GM23338 (cell line): ENCODE data around the gene VPS52. TPM values are rescaled to one million over a fixed set of nuclear protein-coding genes. Genes with fewer than 3 reads are reported as not detected.

ENCODE experiments used
- ATAC-seq: fragments of 200-7000 bp; cut with Tn5 transposase; 3 replicates; pipeline ENCODE4 v1.9.1; 2020
- DNase-seq: peaks from one replicate; pipeline ENCODE4 v3.0.0-alpha.2; 2015; ENCODE audit warnings: low spot score
- H2AFZ ChIP-seq: fragments of 200-600 bp; sonication (generic); 2 replicates; pipeline ENCODE4 v1.8.0; 2016; ENCODE audit warnings: antibody characterized with exemption, mild to moderate bottlenecking, moderate library complexity
- H3F3A ChIP-seq: fragments of 200-600 bp; sonication (generic); replicated peaks from 2 replicates; pipeline ENCODE4 v1.8.0; 2017; ENCODE audit warnings: antibody characterized with exemption, mixed run types, low read depth
- H3K27ac ChIP-seq: fragments of 200-600 bp; sonication (generic); 2 replicates; pipeline ENCODE4 v1.6.1; 2016; ENCODE audit warnings: low read depth
- H3K27me3 ChIP-seq: fragments of 200-600 bp; sonication (generic); 2 replicates; pipeline ENCODE4 v1.8.0; 2016; ENCODE audit warnings: mild to moderate bottlenecking, mixed run types, moderate library complexity; ENCODE audit not compliant: insufficient read depth
- H3K36me3 ChIP-seq: fragments of 200-600 bp; sonication (generic); 2 replicates; pipeline ENCODE4 v1.8.0; 2016; ENCODE audit warnings: mild to moderate bottlenecking; ENCODE audit not compliant: insufficient read depth
- H3K4me1 ChIP-seq: fragments of 200-600 bp; sonication (generic); 2 replicates; pipeline ENCODE4 v1.8.0; 2016; ENCODE audit warnings: mild to moderate bottlenecking, moderate library complexity; ENCODE audit not compliant: insufficient read depth
- H3K4me2 ChIP-seq: fragments of 200-600 bp; sonication (generic); 2 replicates; pipeline ENCODE4 v1.7.1; 2017; ENCODE audit warnings: mixed run types
- H3K4me3 ChIP-seq: fragments of 200-600 bp; sonication (generic); 2 replicates; pipeline ENCODE4 v1.6.1; 2016; ENCODE audit warnings: mixed run types
- H3K79me2 ChIP-seq: fragments of 200-600 bp; sonication (generic); replicated peaks from 2 replicates; pipeline ENCODE4 v1.8.0; 2017; ENCODE audit warnings: mild to moderate bottlenecking; ENCODE audit not compliant: insufficient read depth
- H3K9me2 ChIP-seq: fragments of 200-600 bp; sonication (generic); 2 replicates; pipeline ENCODE4 v1.8.0; 2017; ENCODE audit not compliant: insufficient read depth
- H4K20me1 ChIP-seq: fragments of 200-600 bp; sonication (generic); replicated peaks from 2 replicates; pipeline ENCODE4 v1.8.0; 2017; ENCODE audit warnings: mild to moderate bottlenecking; ENCODE audit not compliant: insufficient read depth
- H3K27ac Mint-ChIP-seq: 2 replicates; pipeline ENCODE4 v1.8.0; 2020; ENCODE audit warnings: inconsistent platforms, mild to moderate bottlenecking, moderate library complexity, mixed read lengths
- H3K27me3 Mint-ChIP-seq: 3 replicates; pipeline ENCODE4 v1.8.0; 2022; ENCODE audit warnings: low read depth, mild to moderate bottlenecking, moderate library complexity, mixed read lengths, inconsistent platforms; ENCODE audit not compliant: insufficient read depth, poor library complexity
- H3K36me3 Mint-ChIP-seq: 3 replicates; pipeline ENCODE4 v1.8.0; 2021; ENCODE audit warnings: low read depth, mild to moderate bottlenecking, inconsistent platforms, moderate library complexity, mixed read lengths
- H3K4me1 Mint-ChIP-seq: 3 replicates; pipeline ENCODE4 v1.8.0; 2020; ENCODE audit warnings: mild to moderate bottlenecking, inconsistent platforms, mixed read lengths
- H3K4me3 Mint-ChIP-seq: 3 replicates; pipeline ENCODE4 v1.8.0; 2021; ENCODE audit warnings: moderate library complexity, mild to moderate bottlenecking, inconsistent platforms, mixed read lengths
- H3K9me3 Mint-ChIP-seq: 3 replicates; pipeline ENCODE4 v1.8.0; 2020; ENCODE audit warnings: moderate library complexity, mild to moderate bottlenecking, inconsistent platforms, mixed read lengths
- CREB1 ChIP-seq: fragments of 250-450 bp; sonication (Bioruptor Pico); IDR thresholded peaks from 2 replicates; pipeline ENCODE4 v1.5.0; 2020; ENCODE audit warnings: low read depth, mild to moderate bottlenecking, moderate library complexity
- JUNB ChIP-seq: IDR thresholded peaks from one replicate; pipeline ENCODE4 v1.6.1; 2016; ENCODE audit warnings: antibody characterized with exemption; ENCODE audit not compliant: unreplicated experiment
- NANOG ChIP-seq: IDR thresholded peaks from 2 replicates; pipeline ENCODE4 v1.6.1; 2016; ENCODE audit warnings: antibody characterized with exemption, borderline replicate concordance
- POLR2AphosphoS5 ChIP-seq: IDR thresholded peaks from 2 replicates; pipeline ENCODE4 v1.6.1; 2016; ENCODE audit warnings: antibody characterized with exemption, low read depth
- STAT1 ChIP-seq: IDR thresholded peaks from one replicate; pipeline ENCODE4 v1.6.1; 2016; ENCODE audit warnings: antibody characterized with exemption; ENCODE audit not compliant: unreplicated experiment
- ZNF331 ChIP-seq: fragments of 250-450 bp; sonication (Bioruptor Pico); IDR thresholded peaks from 2 replicates; pipeline ENCODE4 v1.5.0; 2020; ENCODE audit warnings: low read depth, mild to moderate bottlenecking, moderate library complexity
- polyA plus RNA-seq: library from polyadenylated mRNA; unstranded; fragments of >200 nt; fragmentation: Nextera tagmentation; extraction: Ambion mirVana; gene quantifications from 2 replicates; pipeline ENCODE4 v1.2.1, GENCODE V29; 2016
- total RNA-seq: library from RNA; depleted of rRNA; stranded (reverse); fragments of >200 nt; shearing (Covaris generic); gene quantifications from 2 replicates; pipeline ENCODE4 v1.2.3, GENCODE V29; 2014
- TF ChIP-seq, protein P1 (sequence below), 2 experiments: fragments of 200-600 bp in 1 of 2; sonication (generic) in 1 of 2; conservative IDR thresholded peaks; 2 replicates each; pipeline versions ENCODE4 v1.5.1 to v1.6.1; 2016 to 2017; ENCODE audit warnings: antibody characterized with exemption in 2 of 2, low read depth in 2 of 2, mild to moderate bottlenecking in 2 of 2, moderate library complexity in 1 of 2
- TF ChIP-seq, protein P2 (sequence below): IDR thresholded peaks from 2 replicates; pipeline ENCODE4 v1.6.1; 2016; ENCODE audit warnings: antibody characterized with exemption
- TF ChIP-seq, protein P3 (sequence below): fragments of 250-450 bp; sonication (Bioruptor Pico); IDR thresholded peaks from 2 replicates; pipeline ENCODE4 v1.5.0; 2020; ENCODE audit warnings: mild to moderate bottlenecking, moderate library complexity

Gene VPS52
- total and polyA plus RNA-seq, 2 experiments from 2014 or later: 27.9 to 31.1 TPM

DNA sequence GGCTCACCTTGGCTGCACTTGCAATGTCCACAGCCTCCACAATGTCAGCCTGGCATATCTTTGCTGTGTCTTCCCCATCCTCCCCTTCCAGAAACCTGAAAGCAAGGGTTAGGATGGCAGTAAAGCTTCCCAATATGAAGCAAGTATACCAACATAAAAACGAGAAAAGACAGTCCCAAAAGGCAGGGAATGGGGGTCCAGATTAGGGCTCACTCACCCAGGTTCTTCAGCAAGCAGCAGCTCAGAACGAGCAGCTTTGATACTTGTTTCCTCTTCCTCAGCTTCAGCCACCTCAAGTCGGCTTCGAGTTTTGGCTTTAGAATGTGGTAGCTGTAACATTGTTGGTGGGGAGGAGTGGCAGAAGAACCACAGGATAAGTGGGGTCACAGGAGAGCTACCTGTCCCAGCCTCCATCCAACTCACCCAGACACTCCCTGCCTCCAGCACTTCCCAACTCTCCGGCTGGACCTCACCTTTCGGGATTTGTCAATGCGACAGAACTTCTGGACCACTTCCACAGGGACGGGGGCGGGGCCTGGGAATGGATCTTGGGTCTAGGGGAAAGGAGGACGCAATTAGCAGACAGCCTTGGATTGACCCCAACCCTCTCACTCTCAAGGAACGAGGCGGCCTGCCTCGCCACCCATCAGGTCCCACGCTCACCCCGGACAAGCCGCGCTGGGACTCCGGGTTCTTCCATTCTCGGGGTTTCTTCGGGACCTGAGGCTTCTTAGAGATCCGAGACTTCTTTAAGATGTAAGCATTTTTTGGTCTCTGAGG lies 16.7 kb upstream of the VPS52 start:
- H3K36me3 Mint-ChIP-seq: peaks cover 59% of the 10 kb centered on the region
- Histone ChIP-seq H3K27ac (no peak overlapping the region), H3K27me3 (no peaks in the 10 kb centered on the region), H3K9me2 (no peaks in the 10 kb centered on the region), H3K36me3 (peaks cover 25% of the 10 kb centered on the region), H3F3A (peaks cover 4% of the 10 kb centered on the region; the same call in 1 of the 2 replicates), H3K79me2 (peaks cover 39% of the 10 kb centered on the region), H3K4me1 (peaks cover 13% of the 10 kb centered on the region), H3K4me2 (peak overlapping the region; percentile 97), H4K20me1 (peaks cover 17% of the 10 kb centered on the region), H2AFZ (peak overlapping the region; percentile 57), H3K4me3 (peak overlapping the region; percentile 68)
- H3K9me3 Mint-ChIP-seq: no peaks in the 10 kb centered on the region
- peaks cover 2% of the 10 kb centered on the region for H3K27me3 Mint-ChIP-seq
- ATAC-seq: no peak
- H3K4me3 Mint-ChIP-seq: peak overlapping the region; percentile 96
- TF ChIP-seq NANOG (no peak), ZNF331 (CRISPR knock-in tag) (no peak), STAT1 (no peak), JUNB (no peak), POLR2AphosphoS5 (no peak)
- TF ChIP-seq, protein P1, sequence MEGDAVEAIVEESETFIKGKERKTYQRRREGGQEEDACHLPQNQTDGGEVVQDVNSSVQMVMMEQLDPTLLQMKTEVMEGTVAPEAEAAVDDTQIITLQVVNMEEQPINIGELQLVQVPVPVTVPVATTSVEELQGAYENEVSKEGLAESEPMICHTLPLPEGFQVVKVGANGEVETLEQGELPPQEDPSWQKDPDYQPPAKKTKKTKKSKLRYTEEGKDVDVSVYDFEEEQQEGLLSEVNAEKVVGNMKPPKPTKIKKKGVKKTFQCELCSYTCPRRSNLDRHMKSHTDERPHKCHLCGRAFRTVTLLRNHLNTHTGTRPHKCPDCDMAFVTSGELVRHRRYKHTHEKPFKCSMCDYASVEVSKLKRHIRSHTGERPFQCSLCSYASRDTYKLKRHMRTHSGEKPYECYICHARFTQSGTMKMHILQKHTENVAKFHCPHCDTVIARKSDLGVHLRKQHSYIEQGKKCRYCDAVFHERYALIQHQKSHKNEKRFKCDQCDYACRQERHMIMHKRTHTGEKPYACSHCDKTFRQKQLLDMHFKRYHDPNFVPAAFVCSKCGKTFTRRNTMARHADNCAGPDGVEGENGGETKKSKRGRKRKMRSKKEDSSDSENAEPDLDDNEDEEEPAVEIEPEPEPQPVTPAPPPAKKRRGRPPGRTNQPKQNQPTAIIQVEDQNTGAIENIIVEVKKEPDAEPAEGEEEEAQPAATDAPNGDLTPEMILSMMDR (conservative IDR thresholded peaks at IDR 0.05; ENCODE audit: low read depth in 2 of 2): no peak
- TF ChIP-seq, protein P2, sequence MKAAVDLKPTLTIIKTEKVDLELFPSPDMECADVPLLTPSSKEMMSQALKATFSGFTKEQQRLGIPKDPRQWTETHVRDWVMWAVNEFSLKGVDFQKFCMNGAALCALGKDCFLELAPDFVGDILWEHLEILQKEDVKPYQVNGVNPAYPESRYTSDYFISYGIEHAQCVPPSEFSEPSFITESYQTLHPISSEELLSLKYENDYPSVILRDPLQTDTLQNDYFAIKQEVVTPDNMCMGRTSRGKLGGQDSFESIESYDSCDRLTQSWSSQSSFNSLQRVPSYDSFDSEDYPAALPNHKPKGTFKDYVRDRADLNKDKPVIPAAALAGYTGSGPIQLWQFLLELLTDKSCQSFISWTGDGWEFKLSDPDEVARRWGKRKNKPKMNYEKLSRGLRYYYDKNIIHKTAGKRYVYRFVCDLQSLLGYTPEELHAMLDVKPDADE: no peak
- H3K4me1 Mint-ChIP-seq: peaks cover 16% of the 10 kb centered on the region
- H3K27ac Mint-ChIP-seq: no peak overlapping the region
- no peak for DNase-seq

DNA sequence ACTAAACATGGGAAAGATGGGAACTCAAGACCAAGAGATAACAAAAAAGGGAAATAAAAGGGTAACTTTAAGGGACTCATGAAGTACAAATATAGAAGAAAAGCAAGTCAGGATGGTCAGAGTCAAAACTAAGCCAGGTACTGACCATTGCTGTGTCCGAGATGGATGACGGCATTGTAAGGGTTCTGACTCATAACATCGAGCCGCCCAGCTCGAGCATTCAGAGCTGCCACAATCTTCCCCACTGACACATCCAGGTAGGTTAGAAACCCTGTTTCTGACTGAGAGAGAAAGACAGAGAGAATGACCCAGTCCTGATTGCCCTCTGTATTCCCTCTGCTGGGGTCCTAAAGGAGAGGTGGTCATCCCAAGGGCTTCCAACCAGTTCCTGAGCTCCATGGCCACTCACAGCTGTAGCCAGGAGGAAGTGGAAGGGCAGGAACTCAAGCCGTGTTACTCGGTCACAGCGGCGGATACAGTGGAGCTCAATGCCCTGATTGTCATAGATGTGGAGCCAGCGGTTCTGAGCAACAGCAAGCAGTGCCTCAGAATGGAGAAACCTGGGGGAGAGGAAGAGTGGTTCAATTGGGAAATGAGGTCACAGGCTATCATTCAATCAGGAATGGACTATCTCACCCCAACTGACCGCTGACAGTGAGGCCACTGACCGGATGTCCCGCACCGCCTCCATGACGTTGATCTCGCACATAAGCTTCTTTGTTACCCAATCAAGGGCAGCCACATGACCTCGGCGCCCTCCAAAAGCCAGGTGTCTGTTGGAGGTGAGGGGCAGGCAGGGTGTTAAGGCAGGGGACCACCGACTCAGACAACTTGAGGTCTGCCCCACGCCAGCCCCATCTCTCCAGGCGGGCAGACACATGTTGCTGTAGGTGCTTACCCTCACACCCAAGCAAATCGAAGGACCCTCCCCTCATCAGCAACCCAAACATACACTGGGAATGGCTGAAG lies 15.6 kb upstream of the VPS52 start:
- DNase-seq (no peak), ATAC-seq (no peak)
- Mint-ChIP-seq H3K4me1 (peaks cover 16% of the 10 kb centered on the region), H3K9me3 (no peaks in the 10 kb centered on the region), H3K4me3 (peak overlapping the region; percentile 96), H3K27ac (no peak overlapping the region), H3K27me3 (no peaks in the 10 kb centered on the region), H3K36me3 (peaks cover 55% of the 10 kb centered on the region)
- Histone ChIP-seq H3K4me2 (no peak overlapping the region), H3K36me3 (peaks cover 25% of the 10 kb centered on the region), H2AFZ (no peak overlapping the region), H3K4me3 (no peak overlapping the region), H3K4me1 (peaks cover 13% of the 10 kb centered on the region), H3K27ac (no peak overlapping the region), H3K9me2 (no peaks in the 10 kb centered on the region), H4K20me1 (peaks cover 17% of the 10 kb centered on the region), H3K27me3 (no peaks in the 10 kb centered on the region), H3F3A (peaks cover 4% of the 10 kb centered on the region; the same call in 1 of the 2 replicates), H3K79me2 (peaks cover 39% of the 10 kb centered on the region)
- TF ChIP-seq STAT1 (no peak), ZNF331 (CRISPR knock-in tag) (no peak), CREB1 (CRISPR knock-in tag) (no peak), JUNB (no peak), NANOG (no peak), POLR2AphosphoS5 (no peak)
- TF ChIP-seq, protein P3, sequence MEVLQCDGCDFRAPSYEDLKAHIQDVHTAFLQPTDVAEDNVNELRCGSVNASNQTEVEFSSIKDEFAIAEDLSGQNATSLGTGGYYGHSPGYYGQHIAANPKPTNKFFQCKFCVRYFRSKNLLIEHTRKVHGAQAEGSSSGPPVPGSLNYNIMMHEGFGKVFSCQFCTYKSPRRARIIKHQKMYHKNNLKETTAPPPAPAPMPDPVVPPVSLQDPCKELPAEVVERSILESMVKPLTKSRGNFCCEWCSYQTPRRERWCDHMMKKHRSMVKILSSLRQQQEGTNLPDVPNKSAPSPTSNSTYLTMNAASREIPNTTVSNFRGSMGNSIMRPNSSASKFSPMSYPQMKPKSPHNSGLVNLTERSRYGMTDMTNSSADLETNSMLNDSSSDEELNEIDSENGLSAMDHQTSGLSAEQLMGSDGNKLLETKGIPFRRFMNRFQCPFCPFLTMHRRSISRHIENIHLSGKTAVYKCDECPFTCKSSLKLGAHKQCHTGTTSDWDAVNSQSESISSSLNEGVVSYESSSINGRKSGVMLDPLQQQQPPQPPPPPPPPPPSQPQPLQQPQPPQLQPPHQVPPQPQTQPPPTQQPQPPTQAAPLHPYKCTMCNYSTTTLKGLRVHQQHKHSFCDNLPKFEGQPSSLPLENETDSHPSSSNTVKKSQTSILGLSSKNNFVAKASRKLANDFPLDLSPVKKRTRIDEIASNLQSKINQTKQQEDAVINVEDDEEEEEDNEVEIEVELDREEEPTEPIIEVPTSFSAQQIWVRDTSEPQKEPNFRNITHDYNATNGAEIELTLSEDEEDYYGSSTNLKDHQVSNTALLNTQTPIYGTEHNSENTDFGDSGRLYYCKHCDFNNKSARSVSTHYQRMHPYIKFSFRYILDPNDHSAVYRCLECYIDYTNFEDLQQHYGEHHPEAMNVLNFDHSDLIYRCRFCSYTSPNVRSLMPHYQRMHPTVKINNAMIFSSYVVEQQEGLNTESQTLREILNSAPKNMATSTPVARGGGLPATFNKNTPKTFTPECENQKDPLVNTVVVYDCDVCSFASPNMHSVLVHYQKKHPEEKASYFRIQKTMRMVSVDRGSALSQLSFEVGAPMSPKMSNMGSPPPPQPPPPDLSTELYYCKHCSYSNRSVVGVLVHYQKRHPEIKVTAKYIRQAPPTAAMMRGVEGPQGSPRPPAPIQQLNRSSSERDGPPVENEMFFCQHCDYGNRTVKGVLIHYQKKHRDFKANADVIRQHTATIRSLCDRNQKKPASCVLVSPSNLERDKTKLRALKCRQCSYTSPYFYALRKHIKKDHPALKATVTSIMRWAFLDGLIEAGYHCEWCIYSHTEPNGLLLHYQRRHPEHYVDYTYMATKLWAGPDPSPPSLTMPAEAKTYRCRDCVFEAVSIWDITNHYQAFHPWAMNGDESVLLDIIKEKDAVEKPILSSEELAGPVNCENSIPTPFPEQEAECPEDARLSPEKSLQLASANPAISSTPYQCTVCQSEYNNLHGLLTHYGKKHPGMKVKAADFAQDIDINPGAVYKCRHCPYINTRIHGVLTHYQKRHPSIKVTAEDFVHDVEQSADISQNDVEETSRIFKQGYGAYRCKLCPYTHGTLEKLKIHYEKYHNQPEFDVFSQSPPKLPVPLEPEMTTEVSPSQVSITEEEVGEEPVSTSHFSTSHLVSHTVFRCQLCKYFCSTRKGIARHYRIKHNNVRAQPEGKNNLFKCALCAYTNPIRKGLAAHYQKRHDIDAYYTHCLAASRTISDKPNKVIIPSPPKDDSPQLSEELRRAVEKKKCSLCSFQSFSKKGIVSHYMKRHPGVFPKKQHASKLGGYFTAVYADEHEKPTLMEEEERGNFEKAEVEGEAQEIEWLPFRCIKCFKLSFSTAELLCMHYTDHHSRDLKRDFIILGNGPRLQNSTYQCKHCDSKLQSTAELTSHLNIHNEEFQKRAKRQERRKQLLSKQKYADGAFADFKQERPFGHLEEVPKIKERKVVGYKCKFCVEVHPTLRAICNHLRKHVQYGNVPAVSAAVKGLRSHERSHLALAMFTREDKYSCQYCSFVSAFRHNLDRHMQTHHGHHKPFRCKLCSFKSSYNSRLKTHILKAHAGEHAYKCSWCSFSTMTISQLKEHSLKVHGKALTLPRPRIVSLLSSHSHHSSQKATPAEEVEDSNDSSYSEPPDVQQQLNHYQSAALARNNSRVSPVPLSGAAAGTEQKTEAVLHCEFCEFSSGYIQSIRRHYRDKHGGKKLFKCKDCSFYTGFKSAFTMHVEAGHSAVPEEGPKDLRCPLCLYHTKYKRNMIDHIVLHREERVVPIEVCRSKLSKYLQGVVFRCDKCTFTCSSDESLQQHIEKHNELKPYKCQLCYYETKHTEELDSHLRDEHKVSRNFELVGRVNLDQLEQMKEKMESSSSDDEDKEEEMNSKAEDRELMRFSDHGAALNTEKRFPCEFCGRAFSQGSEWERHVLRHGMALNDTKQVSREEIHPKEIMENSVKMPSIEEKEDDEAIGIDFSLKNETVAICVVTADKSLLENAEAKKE: no peak
